Breast epithelium (tissue), 3 donors: Measurements from ENCODE around the gene BCAS2.

Source experiments
- CTCF ChIP-seq, 3 donors: fragments of 450-650 bp; IDR thresholded peaks; one replicate each; pipeline ENCODE4 v1.5.1; 2016 to 2017; ENCODE audit warnings: antibody characterized with exemption in 3 of 3, mild to moderate bottlenecking in 3 of 3, moderate library complexity in 3 of 3
- POLR2A ChIP-seq: fragments of 450-650 bp; IDR thresholded peaks from one replicate; pipeline ENCODE4 v1.6.1; 2016; ENCODE audit warnings: antibody characterized with exemption, mild to moderate bottlenecking, moderate library complexity

- no peak for TF ChIP-seq CTCF (IDR thresholded peaks at IDR 0.05)
- no peak for TF ChIP-seq POLR2A
Measured at GRCh38 chr1:114564141-114564540, 17.3 kb downstream of the BCAS2 start.
